A549 (cell line): ENCODE measurements around the gene MEA1. TPM values are rescaled to one million over a fixed set of nuclear protein-coding genes. Genes with fewer than 3 reads are reported as not detected.
A peak's percentile ranks its signal among the peaks of the same experiment; 100 is the strongest.

ENCODE experiments used
- ATAC-seq, 2 experiments: fragments of 200-7000 bp in 1 of 2; fragments of >200 bp in 1 of 2; cut with Nextera tagmentation in 1 of 2; cut with Tn5 transposase in 1 of 2; 3 replicates each; pipeline versions ENCODE4 v1.8.0 to v1.9.1; 2018 to 2020; ENCODE audit warnings: mild to moderate bottlenecking in 1 of 2, moderate library complexity in 1 of 2
- CTCF ChIA-PET: fragments of 300-600 bp; sonication (Branson Sonifier 250); formaldehyde crosslinking; extraction: SDS; loops from one replicate; lab custom pipeline; 2021; ENCODE audit warnings: antibody characterized with exemption, inconsistent platforms; lab: Yijun Ruan, JAX
- POLR2A ChIA-PET: fragments of 350-600 bp; formaldehyde crosslinking; extraction: SDS; loops from one replicate; lab custom pipeline; 2021; ENCODE audit warnings: antibody characterized with exemption, inconsistent platforms; lab: Yijun Ruan, JAX
- DNase-seq, 2 experiments: peaks; one replicate each; pipeline versions ENCODE4 v3.0.0 to v3.0.0-alpha.2; 2011 to 2016; ENCODE audit warnings: low read depth in 1 of 2, low spot score in 1 of 2
- FAIRE-seq: peaks from 2 replicates; lab custom pipeline; 2011; peaks lifted over from hg19 to GRCh38; lab: Jason Lieb, UNC
- H3K27ac ChIP-seq, 2 experiments: fragments of >200 bp; sonication (Bioruptor Twin); formaldehyde crosslinking; 3 replicates each; pipeline ENCODE4 v1.5.1; 2016 to 2017
- H3K4me1 ChIP-seq: fragments of >200 bp; sonication (Bioruptor Twin); formaldehyde crosslinking; 3 replicates; pipeline ENCODE4 v1.6.1; 2016
- H3K4me2 ChIP-seq: fragments of >200 bp; sonication (Bioruptor Twin); formaldehyde crosslinking; 3 replicates; pipeline ENCODE4 v1.6.1; 2016
- H3K4me3 ChIP-seq: fragments of >200 bp; sonication (Bioruptor Twin); formaldehyde crosslinking; 3 replicates; pipeline ENCODE4 v1.5.1; 2016
- H3K9me3 ChIP-seq: fragments of >200 bp; sonication (Bioruptor Twin); formaldehyde crosslinking; 3 replicates; pipeline ENCODE4 v1.6.1; 2016
- ATOH8 ChIP-seq: fragments of 250-450 bp; sonication (Bioruptor Pico); IDR thresholded peaks from 2 replicates; pipeline ENCODE4 v1.5.0; 2020; ENCODE audit warnings: low read depth, mild to moderate bottlenecking, moderate library complexity
- BHLHE40 ChIP-seq: IDR thresholded peaks from 2 replicates; pipeline ENCODE4 v1.6.1; 2012; ENCODE audit warnings: low read depth, low read length, inconsistent platforms
- CBX8 ChIP-seq: fragments of 200-600 bp; sonication (generic); IDR thresholded peaks from 2 replicates; pipeline ENCODE4 v1.6.1; 2016
- CEBPB ChIP-seq, 2 experiments: fragments of >200 bp in 1 of 2; sonication (Bioruptor Twin) in 1 of 2; formaldehyde crosslinking in 1 of 2; IDR thresholded peaks; 2 replicates each; pipeline ENCODE4 v1.6.1; 2012 to 2016
- CHD2 ChIP-seq: fragments of 150-350 bp; IDR thresholded peaks from 2 replicates; pipeline ENCODE4 v1.6.1; 2014; ENCODE audit warnings: low read length; ENCODE audit not compliant: partially characterized antibody
- CHD4 ChIP-seq: fragments of 200-600 bp; sonication (generic); IDR thresholded peaks from 2 replicates; pipeline ENCODE4 v1.6.1; 2016; ENCODE audit warnings: antibody characterized with exemption, mild to moderate bottlenecking, borderline replicate concordance
- EHF ChIP-seq: fragments of 250-450 bp; sonication (Bioruptor Pico); IDR thresholded peaks from 2 replicates; pipeline ENCODE4 v1.5.0; 2020; ENCODE audit warnings: mild to moderate bottlenecking
- EHMT2 ChIP-seq: fragments of 200-600 bp; sonication (generic); IDR thresholded peaks from 2 replicates; pipeline ENCODE4 v1.6.1; 2016; ENCODE audit warnings: antibody characterized with exemption, low read depth, mild to moderate bottlenecking, moderate library complexity
- ELK1 ChIP-seq: fragments of 150-350 bp; IDR thresholded peaks from 2 replicates; pipeline ENCODE4 v1.6.1; 2014; ENCODE audit warnings: low read depth, mild to moderate bottlenecking, low read length
- ESRRA ChIP-seq: fragments of 150-350 bp; IDR thresholded peaks from 2 replicates; pipeline ENCODE4 v1.6.1; 2014; ENCODE audit warnings: mild to moderate bottlenecking, low read length, borderline replicate concordance
- FOXS1 ChIP-seq: fragments of 250-450 bp; sonication (Bioruptor Pico); IDR thresholded peaks from 2 replicates; pipeline ENCODE4 v1.5.0; 2020; ENCODE audit warnings: mild to moderate bottlenecking, moderate library complexity
- GATA3 ChIP-seq: IDR thresholded peaks from 2 replicates; pipeline ENCODE4 v1.6.1; 2012; ENCODE audit warnings: borderline replicate concordance
- HDAC2 ChIP-seq: fragments of 200-600 bp; sonication (generic); IDR thresholded peaks from 2 replicates; pipeline ENCODE4 v1.6.1; 2016
- HEYL ChIP-seq: fragments of 250-450 bp; sonication (Bioruptor Pico); IDR thresholded peaks from 2 replicates; pipeline ENCODE4 v1.8.0; 2021; ENCODE audit warnings: mild to moderate bottlenecking, moderate library complexity
- HOXA7 ChIP-seq: fragments of 250-450 bp; sonication (Bioruptor Pico); IDR thresholded peaks from 2 replicates; pipeline ENCODE4 v1.5.0; 2020; ENCODE audit warnings: mild to moderate bottlenecking, moderate library complexity
- HOXB13 ChIP-seq: fragments of 250-450 bp; sonication (Bioruptor Pico); IDR thresholded peaks from 2 replicates; pipeline ENCODE4 v1.5.0; 2020; ENCODE audit warnings: low read depth, mild to moderate bottlenecking, moderate library complexity
- HOXB5 ChIP-seq: fragments of 250-450 bp; sonication (Bioruptor Pico); IDR thresholded peaks from 2 replicates; pipeline ENCODE4 v1.5.0; 2020; ENCODE audit warnings: mild to moderate bottlenecking, moderate library complexity
- JUN ChIP-seq, 2 experiments: fragments of >200 bp; sonication (Bioruptor Twin); formaldehyde crosslinking; IDR thresholded peaks; 2 replicates in 1 of 2; 3 replicates in 1 of 2; pipeline ENCODE4 v1.6.1; 2016 to 2017
- JUNB ChIP-seq: fragments of >200 bp; sonication (Bioruptor Twin); formaldehyde crosslinking; IDR thresholded peaks from 2 replicates; pipeline ENCODE4 v1.6.1; 2016
- MAZ ChIP-seq: fragments of 150-350 bp; IDR thresholded peaks from 2 replicates; pipeline ENCODE4 v1.6.1; 2014; ENCODE audit warnings: antibody characterized with exemption, low read depth, low read length, borderline replicate concordance
- MYC ChIP-seq: IDR thresholded peaks from 2 replicates; pipeline ENCODE4 v1.6.1; 2012; ENCODE audit warnings: mild to moderate bottlenecking, inconsistent platforms, low read length, improper control_type of control experiment, borderline replicate concordance
- NFE2L2 ChIP-seq: fragments of 150-350 bp; conservative IDR thresholded peaks from 2 replicates; pipeline ENCODE4 v1.6.1; 2014; ENCODE audit warnings: low read length
- NPAS2 ChIP-seq: fragments of 250-450 bp; sonication (Bioruptor Pico); IDR thresholded peaks from 2 replicates; pipeline ENCODE4 v1.8.0; 2022; ENCODE audit warnings: mild to moderate bottlenecking, moderate library complexity, borderline replicate concordance
- PBX3 ChIP-seq: IDR thresholded peaks from 2 replicates; pipeline ENCODE4 v1.6.1; 2012
- POLR2A ChIP-seq: IDR thresholded peaks from 2 replicates; pipeline ENCODE4 v1.6.1; 2012; ENCODE audit warnings: mild to moderate bottlenecking, low read length
- POLR2AphosphoS2 ChIP-seq: conservative IDR thresholded peaks from 2 replicates; pipeline ENCODE4 v1.6.1; 2012; ENCODE audit warnings: low read length, improper control_type of control experiment, inconsistent platforms
- RCOR1 ChIP-seq: fragments of 150-350 bp; IDR thresholded peaks from 2 replicates; pipeline ENCODE4 v1.6.1; 2014; ENCODE audit warnings: antibody characterized with exemption, low read length, low read depth
- SMC3 ChIP-seq: fragments of >200 bp; sonication (Bioruptor Twin); formaldehyde crosslinking; IDR thresholded peaks from 3 replicates; pipeline ENCODE4 v1.6.1; 2018; ENCODE audit warnings: inconsistent platforms
- SREBF2 ChIP-seq: fragments of 450-650 bp; IDR thresholded peaks from 2 replicates; pipeline ENCODE4 v1.6.1; 2014; ENCODE audit warnings: mild to moderate bottlenecking, moderate library complexity
- TFCP2L1 ChIP-seq: fragments of 250-450 bp; sonication (Bioruptor Pico); IDR thresholded peaks from 2 replicates; pipeline ENCODE4 v1.5.0; 2021; ENCODE audit warnings: mild to moderate bottlenecking
- TP53 ChIP-seq: fragments of 250-450 bp; sonication (Bioruptor Pico); IDR thresholded peaks from 2 replicates; pipeline ENCODE4 v1.5.0; 2021; ENCODE audit warnings: mild to moderate bottlenecking, moderate library complexity
- ZFP36 ChIP-seq: fragments of 450-650 bp; IDR thresholded peaks from 2 replicates; pipeline ENCODE4 v1.6.1; 2014; ENCODE audit warnings: borderline replicate concordance; ENCODE audit not compliant: partially characterized antibody
- WGBS: methylation state at CpG from one replicate; pipeline ENCODE4 v1.1.6; 2017; ENCODE audit errors: missing lambda C conversion rate; 5-methylcytosine and 5-hydroxymethylcytosine counted together
- polyA minus RNA-seq: library from RNA; depleted of rRNA, polyadenylated mRNA; stranded (reverse); fragments of >200 nt; gene quantifications from 2 replicates; pipeline ENCODE4 v1.2.3, GENCODE V29; 2011; rRNA and poly(A)+ RNA removed
- polyA plus RNA-seq, 4 experiments: library from polyadenylated mRNA; depleted of rRNA in 3 of 4; stranded (reverse); fragments of >200 nt; fragmentation: RNase III in 1 of 4; extraction: RNeasy Plus Mini Kit Qiagen cat#74134 plus additional on column Dnase treatment in 1 of 4; gene quantifications; 2 replicates in 3 of 4; 3 replicates in 1 of 4; pipeline ENCODE4 v1.2.3, GENCODE V29; 2011 to 2017
- TF ChIP-seq, protein P1 (sequence below): fragments of >200 bp; sonication (Bioruptor Twin); formaldehyde crosslinking; IDR thresholded peaks from 3 replicates; pipeline ENCODE4 v1.5.1; 2016
- TF ChIP-seq, protein P2 (sequence below): fragments of >200 bp; sonication (Bioruptor Twin); formaldehyde crosslinking; IDR thresholded peaks from 3 replicates; pipeline ENCODE4 v1.6.1; 2016
- TF ChIP-seq, protein P3 (sequence below): IDR thresholded peaks from 2 replicates; pipeline ENCODE4 v1.6.1; 2012

The MEA1 gene
- polyA plus RNA-seq (2011; rRNA removed) (58.6 and 63.4 TPM in 2 replicates), polyA plus RNA-seq (2017; fragmentation: RNase III; extraction: RNeasy Plus Mini Kit Qiagen cat#74134 plus additional on column Dnase treatment) (90.1 to 94.3 TPM (median 92.8 TPM) in 3 replicates), polyA minus RNA-seq (26.9 and 35.7 TPM in 2 replicates)
- 74.7 and 92.9 TPM in 2 replicates for polyA plus RNA-seq (2012; cell fraction: cytosol; rRNA removed)
- polyA plus RNA-seq (2012; cell fraction: nucleus; rRNA removed), result 25.4 and 30.7 TPM in 2 replicates

DNA sequence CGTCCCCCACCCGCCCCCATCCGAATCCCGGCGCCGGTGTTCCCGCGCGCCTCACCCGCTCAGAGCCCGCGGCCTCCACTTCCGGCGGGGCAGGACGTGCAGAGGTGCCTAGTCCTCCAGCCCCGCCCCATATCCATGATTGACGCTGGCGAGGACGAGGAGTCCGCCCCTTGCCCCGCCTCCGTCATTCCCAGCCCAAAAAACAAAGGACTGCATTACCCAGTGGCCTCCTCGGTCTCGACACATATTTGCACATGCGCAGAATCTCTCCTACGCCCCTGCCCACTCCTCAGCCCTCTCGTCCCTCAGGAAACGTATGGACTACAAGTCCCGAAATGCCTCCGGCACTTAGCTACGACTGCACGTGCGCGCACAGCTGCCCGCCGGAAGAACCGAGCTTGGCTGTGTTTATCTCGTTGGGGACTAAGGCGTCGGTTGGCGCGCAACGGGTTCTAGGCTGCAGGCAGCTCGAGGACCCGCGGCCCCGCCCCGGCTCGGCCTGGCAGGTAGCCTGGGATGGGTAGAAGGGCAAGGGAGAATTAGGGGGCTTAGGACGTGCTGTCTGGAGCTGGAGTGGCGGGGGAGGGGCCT, at the start of gene MEA1, which contains the start of gene KLHDC3:
Gene MEA1, minus strand, starts transcription at position 104 of the 591 bp plus-strand sequence. CDS start 133 bp downstream, outside the sequence.
Gene KLHDC3, plus strand, starts transcription at position 407 of the 591 bp plus-strand sequence. CDS start 2,944 bp downstream, outside the sequence.
- peak; percentile 94 to 96 for ATAC-seq
- 5% methylated on average over 8 of the region's 51 CpGs for WGBS
- CTCF ChIA-PET, result interaction anchor here (1.2 to 2.0 kb wide), 2 partner anchors 112 to 129 kb away, joined by 3 to 11 read pairs; no protein-coding TSS in a partner anchor
- TF ChIP-seq, protein P1, sequence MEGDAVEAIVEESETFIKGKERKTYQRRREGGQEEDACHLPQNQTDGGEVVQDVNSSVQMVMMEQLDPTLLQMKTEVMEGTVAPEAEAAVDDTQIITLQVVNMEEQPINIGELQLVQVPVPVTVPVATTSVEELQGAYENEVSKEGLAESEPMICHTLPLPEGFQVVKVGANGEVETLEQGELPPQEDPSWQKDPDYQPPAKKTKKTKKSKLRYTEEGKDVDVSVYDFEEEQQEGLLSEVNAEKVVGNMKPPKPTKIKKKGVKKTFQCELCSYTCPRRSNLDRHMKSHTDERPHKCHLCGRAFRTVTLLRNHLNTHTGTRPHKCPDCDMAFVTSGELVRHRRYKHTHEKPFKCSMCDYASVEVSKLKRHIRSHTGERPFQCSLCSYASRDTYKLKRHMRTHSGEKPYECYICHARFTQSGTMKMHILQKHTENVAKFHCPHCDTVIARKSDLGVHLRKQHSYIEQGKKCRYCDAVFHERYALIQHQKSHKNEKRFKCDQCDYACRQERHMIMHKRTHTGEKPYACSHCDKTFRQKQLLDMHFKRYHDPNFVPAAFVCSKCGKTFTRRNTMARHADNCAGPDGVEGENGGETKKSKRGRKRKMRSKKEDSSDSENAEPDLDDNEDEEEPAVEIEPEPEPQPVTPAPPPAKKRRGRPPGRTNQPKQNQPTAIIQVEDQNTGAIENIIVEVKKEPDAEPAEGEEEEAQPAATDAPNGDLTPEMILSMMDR, result no peak
- TF ChIP-seq, protein P2, sequence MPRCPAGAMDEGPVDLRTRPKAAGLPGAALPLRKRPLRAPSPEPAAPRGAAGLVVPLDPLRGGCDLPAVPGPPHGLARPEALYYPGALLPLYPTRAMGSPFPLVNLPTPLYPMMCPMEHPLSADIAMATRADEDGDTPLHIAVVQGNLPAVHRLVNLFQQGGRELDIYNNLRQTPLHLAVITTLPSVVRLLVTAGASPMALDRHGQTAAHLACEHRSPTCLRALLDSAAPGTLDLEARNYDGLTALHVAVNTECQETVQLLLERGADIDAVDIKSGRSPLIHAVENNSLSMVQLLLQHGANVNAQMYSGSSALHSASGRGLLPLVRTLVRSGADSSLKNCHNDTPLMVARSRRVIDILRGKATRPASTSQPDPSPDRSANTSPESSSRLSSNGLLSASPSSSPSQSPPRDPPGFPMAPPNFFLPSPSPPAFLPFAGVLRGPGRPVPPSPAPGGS, result peak; percentile 59; the same call in 1 of the 3 replicates
- TF ChIP-seq CEBPB (IDR thresholded peaks at IDR 0.05), result no peak
- TF ChIP-seq JUNB, result no peak
- no peak for TF ChIP-seq TFCP2L1 (CRISPR knock-in tag)
- no peak for TF ChIP-seq GATA3
- no peak for TF ChIP-seq SMC3
- TF ChIP-seq HOXB5 (CRISPR knock-in tag), result no peak
- TF ChIP-seq SREBF2, result no peak
- TF ChIP-seq POLR2AphosphoS2, result no peak
- TF ChIP-seq ATOH8, result no peak
- TF ChIP-seq CBX8, result no peak
- TF ChIP-seq ZFP36, result no peak
- TF ChIP-seq, protein P3, sequence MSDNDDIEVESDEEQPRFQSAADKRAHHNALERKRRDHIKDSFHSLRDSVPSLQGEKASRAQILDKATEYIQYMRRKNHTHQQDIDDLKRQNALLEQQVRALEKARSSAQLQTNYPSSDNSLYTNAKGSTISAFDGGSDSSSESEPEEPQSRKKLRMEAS, result peak; percentile 57; the same call in 1 of the 2 replicates
- peak; percentile 68; the same call in 1 of the 2 replicates for TF ChIP-seq MYC
- no peak for TF ChIP-seq FOXS1 (CRISPR knock-in tag)
- no peak for TF ChIP-seq HEYL (CRISPR knock-in tag)
- no peak for TF ChIP-seq HDAC2
- TF ChIP-seq ESRRA, result no peak
- TF ChIP-seq POLR2A, result 0 out of 2 replicates have a peak, but pooled peaks have one; percentile 36
- no peak for TF ChIP-seq CHD2
- TF ChIP-seq EHMT2, result no peak
- peak; percentile 92 for TF ChIP-seq BHLHE40
- no peak for TF ChIP-seq HOXB13 (CRISPR knock-in tag)
- TF ChIP-seq CHD4, result no peak
- no peak for TF ChIP-seq TP53 (CRISPR knock-in tag)
- no peak for TF ChIP-seq NPAS2 (CRISPR knock-in tag)
- TF ChIP-seq JUN (IDR thresholded peaks at IDR 0.05), result peak in 1 of 2 experiments; percentile 29; a peak in 2 of 5 replicates
- no peak for TF ChIP-seq MAZ
- TF ChIP-seq RCOR1, result no peak
- TF ChIP-seq ELK1, result no peak
- TF ChIP-seq PBX3, result peak; percentile 87
- TF ChIP-seq EHF (CRISPR knock-in tag), result no peak
- no peak for TF ChIP-seq HOXA7 (CRISPR knock-in tag)
- TF ChIP-seq NFE2L2, result no peak

More for the DNA sequence above, at the start of gene MEA1, which contains the start of gene KLHDC3:
- H3K4me1 ChIP-seq, result peaks cover 13% of the 10 kb centered on the region; the same call in 1 of the 3 replicates
- H3K9me3 ChIP-seq, result no peaks in the 10 kb centered on the region
- FAIRE-seq (no peak), DNase-seq (peak; percentile 94 to 99)
- peak within 1 kb of the TSS; percentile 87 to 91 for H3K27ac ChIP-seq
- POLR2A ChIA-PET, result interaction anchor here (0.5 to 2.4 kb wide), 8 partner anchors 9 to 266 kb away, joined by 3 to 15 read pairs (median 4); partner anchors contain the start of genes CUL7, KLC4, MRPL2 and PPP2R5D
- H3K4me3 ChIP-seq, result peak within 1 kb of the TSS; percentile 92
- H3K4me2 ChIP-seq, result peak within 1 kb of the TSS; percentile 99
